Measurements from ENCODE around the gene TP73.

TP73 gene

GRCh38 chr1:3651930-3652547, at the start of gene TP73:
Gene TP73 (plus strand): TSS chr1:3652516. CDS start chr1:3682366, 29,850 bp downstream.
- DNase-seq: no peak

- no peak for DNase-seq
These were observed 49.2 kb upstream of the TP73 start for GRCh38 chr1:3603156-3603555.

- DNase-seq: no peak
These were observed 48.5 kb upstream of the TP73 start for GRCh38 chr1:3603571-3604467.

DNA sequence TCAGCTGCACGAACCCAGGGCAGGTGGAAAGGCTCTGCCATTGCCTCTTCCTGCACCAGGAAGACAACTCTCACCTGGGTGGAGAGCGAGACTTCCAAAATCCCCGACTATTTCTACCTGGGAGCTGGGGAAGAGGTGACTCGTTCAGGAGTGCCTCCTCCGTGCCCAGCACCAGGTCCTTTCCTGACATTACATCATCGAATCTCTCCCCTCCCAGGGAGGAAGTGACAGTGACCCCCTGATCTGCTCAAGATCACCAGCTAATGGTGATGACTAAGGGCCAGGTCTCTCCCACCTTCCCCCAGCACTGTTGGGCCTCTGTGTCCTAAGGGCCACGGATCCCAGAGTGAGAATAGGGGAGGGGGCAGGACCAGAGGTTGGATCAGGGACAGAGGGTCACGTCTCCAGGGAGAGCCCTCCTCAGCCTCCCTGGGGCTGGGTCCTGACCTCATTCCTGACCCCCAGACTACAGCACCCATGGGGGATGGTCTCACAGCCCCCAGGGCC, 47.8 kb upstream of the TP73 start:
- no peak for DNase-seq

GRCh38 chr1:3604997-3605823, 47.1 kb upstream of the TP73 start:
- no peak for DNase-seq

DNA sequence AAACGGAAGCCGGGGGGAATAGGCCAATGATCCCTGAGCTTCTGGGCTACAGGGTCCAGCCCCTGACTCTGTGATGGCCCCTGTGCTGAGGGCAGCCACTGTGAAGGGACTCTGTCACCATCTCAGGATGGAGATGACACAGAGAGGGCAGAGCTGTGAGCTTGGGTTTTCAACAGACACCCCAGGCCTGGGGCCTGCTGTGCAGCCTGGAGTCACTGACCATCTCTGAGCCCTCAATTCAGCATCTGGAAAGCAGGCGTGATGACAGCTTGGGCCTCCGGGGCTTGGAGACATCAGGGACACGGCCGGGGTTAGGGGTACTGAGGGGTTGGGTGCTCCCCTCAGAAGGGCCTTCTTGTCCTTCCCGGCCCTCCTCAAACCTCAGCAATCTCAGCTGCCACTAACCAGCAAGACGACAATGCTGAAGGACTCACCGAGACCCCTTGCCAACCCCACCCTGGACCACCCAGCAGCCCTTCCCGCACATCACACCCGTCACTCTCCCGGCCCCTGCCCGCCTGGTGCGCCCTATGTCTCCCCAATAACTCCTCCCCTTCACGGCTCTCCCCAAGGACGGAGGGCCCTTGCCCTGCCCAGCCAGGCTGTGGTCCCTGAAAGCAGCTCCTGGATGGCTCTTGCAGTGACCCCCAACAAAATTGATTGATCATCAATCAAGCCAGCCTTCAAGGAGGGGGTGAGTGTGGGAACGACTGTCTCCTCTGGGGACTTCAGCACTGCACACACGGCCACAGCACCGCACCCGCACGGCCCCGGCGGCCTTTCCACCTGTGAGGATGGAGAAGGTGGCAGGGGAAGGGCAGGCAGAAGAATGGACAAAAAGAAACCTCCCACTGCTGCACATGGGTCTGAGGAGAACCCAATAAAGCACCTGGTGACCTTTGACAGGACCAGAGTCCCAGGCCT, 45.3 kb upstream of the TP73 start:
- DNase-seq: no peak

GRCh38 chr1:3607703-3608065, 44.6 kb upstream of the TP73 start:
- DNase-seq: peak in 1 of 58 donors; percentile 21

DNA sequence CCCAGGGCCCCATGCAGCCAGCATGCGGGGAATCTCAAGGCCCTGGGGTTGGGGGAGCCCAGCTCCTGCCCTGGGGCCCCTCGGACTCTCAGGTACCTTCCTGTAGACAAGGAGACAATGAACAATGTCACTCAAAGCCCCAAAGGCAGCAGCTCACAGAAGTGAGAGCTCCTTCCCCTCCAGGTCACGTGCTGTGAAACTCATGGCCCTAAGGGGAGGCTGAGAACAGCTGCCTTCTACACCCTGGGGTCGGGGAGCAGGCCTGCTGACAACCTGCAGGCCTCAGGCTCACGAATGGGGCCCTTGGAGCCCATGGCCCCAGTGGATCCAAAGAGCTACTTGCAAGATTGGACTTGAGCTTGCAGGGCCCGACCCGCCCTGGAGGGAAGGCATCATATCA, 44.2 kb upstream of the TP73 start:
- DNase-seq: no peak

DNA sequence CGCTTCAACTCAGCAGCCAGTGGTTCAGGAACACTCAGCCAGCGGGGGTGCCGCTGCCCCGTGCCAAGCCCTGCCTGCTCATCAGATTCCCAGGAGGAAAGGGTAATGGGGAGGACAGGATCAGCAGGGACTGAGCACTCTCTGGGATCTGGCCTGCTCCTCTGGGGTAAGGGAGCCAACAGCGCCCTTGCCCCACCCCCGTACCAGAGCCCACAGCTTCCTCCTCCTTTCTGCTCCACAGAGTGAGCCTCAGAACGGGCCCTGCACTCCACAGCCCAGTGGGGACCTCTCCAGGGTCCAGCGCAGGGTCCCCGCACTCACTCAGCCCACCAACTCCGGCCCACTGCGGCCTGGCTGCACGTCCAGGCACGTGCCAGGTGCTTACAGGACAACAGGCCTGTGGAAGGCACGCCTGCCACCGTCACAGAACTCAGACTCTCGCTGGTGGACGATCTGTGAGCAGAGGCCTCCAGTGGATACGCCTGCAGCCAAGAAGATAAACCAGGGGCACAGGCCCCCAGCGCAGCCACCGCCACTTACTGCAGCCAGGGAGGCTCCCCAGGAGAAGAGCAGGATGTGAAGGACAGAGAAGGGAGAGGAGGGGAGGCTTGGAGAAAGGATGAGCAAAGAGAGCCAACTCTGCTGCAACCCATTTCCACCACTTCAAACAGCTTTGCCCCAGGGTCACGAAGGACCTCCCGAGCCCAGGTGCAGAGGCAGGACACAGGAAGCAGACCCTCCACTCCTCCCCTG, 43.1 kb upstream of the TP73 start:
- DNase-seq: no peak

DNA sequence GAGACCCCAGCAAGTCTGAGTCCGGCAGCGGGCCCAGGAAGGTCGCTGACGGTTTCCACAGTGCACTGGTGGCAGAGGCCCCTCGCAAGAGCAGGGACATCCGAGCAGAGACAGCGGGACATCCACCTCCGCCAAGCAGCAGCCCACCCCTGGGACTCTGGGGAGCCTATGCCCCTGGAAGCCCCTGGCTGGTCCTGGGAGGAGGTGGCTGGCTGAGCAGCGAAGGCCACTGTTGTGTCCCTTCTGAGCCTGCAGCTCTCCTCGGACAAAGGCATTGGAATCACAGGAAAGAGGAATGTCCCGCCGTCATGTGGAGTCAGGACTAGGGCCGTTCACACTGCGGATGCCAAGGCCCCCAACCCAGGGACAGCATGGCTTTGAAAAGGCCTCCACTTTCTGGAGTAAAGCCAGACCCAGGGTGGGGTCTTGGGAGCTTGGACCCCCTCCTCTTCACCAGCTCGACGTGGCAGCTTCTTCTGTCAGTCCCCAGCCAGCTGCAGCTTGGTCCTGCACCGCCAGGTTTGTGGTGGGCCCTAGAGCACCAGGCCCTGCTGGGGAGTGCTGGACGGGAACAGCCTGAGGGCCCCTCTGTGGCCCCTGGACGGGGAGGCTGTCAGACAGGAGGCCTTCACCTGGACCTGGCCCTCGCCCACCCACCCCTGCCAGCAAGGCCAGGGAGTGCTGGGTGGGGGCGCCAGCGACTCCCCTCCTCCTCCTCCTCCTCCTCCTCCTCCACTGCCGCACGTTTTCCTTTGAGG, 42.4 kb upstream of the TP73 start:
- no peak for DNase-seq

DNA sequence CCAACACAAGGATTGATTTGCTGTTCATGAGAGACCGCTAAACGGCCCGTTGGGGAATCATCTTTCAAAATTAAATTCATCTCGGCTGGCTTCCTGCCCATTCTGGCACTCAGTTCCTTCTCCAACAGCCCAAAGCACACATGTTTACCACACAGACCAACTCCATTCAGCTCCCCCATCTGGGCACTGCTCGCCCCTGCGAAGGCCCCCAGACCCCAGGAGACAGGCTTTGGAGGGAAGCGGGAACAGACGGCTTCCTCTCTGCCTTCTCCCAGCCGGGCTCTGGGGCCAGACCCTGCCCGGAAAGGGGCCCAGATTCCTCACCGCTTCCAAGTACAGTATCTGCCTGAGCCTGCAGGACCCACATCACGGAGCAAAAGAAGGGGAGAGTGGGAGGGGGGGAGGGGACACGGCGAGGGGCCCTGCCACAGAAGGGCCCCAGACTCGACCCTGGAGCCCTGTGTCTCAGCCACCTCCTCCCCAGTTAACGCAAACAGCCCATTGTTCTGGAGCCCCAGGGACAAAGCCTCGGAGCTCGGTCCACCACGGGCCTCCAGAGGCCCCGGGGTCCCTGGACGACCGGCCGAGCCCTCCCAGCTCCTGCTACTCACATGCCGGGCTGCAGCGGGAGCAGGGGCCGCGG, 41.7 kb upstream of the TP73 start:
- no peak for DNase-seq

DNA sequence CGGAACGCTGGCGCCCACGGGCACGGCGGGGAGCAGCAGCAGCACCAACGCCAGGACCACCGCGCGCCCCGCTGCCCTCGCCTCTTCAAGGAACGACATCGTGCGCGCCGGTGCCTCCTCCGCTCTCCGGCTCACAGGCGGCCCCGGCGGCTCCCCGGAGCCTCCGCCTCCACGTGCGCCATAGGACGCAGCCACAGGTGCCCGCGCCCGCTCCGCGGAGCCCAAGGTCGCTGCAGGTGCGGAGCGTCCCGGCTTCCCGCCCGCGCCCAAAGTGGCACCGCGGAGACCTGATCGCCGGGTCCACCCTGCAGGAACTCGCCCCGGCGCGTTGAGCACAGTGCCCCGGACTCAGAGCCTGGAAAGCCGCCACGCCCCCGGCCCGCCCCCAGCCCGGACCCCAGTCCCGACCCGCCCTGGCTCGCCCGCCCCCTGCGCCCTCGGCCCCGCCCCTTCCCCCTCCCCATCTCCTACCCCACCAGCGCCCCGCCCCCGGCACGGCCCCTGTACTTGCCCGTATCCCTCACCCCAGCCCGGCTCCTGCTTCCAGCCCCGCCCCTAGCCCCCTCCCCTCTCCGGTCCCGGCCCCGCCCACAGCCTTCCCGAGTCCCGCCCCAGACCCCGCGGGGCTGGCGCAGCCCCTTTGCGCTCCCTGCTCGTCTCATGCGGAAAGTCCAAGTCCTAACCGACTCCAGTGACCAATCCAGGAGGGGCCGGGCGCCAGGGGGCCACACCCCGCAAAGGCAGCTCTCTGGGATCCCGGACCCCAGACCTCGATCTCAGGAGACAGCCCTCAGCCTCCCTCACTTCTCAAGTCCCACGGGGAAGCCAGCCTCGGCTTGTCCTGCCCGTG, 40.9 kb upstream of the TP73 start, which contains the start of gene MEGF6:
MEGF6 (minus strand) TSS at position 339 of the 850 bp plus-strand sequence; CDS start at position 99, 240 bp downstream.
- peak in 11 of 58 donors; percentile 6 to 47 (median 25) for DNase-seq

DNA sequence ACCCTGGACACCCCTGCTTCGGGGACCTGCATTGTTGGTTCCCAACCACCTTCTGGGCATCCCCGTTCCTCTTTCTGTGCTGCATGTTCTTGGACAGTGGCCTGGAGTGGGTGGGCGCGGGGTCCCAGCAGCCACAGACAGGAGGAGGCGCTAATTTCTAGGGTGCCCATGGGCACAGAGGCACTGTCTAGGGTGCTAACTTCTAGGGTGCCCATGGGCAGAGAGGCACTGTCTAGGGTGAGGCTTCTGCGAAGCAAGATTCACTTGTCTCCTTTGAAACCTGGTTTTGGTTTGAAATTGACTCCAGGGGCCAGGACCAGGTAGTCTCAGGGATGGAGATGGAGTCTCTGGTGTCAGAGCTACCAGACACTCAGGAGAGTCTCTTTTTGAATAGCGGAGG, 40.2 kb upstream of the TP73 start:
- DNase-seq: no peak

DNA sequence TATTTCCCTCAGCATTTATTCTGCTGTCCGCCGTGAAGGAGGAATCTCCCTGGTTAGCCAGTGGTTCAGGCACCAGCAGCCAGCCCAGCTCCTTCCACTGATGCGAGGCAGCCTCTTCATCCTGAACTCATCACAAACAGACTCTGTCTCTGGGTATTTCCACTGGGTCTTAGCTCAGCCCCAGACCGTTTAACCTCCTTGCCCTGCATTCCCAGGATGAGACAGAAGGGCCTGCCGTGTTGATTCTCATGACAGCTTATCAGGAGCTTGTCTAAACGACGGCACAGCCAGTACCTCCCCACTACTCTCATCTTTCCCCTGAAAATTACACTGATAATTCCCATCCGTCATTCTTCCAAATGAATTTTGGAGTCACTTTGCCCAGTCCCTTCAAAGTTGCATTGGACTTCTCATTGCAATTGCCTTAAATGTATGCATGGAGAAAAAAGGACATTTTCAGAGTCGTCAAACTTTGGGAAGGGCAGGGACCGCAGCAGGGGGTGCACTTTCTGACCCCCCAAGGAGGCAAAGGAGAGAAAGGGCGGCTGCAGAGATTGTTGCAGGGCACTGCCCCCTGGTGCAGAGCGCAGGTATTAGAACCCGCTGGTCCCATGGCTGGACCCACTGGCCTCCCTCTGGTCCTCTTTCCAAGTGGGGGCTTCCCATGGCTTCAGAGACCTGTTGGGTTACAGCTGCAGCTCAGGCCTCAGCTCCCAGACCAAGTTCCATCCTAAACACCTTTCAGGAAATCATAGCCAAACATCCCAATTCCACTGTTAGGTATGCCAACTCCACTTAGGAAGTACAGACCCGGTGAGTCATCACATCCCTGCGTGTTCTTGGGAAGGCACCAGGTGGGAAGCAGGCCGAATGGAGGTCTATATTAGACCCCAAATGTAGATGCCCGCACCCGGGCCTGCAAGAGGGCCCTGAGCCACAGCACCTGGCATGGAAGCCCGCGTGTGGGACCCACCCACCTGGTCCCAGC, 37.3 kb upstream of the TP73 start:
- peak in 1 of 58 donors; percentile 27 for DNase-seq

- no peak for DNase-seq
These were observed 35.5 kb upstream of the TP73 start for GRCh38 chr1:3616861-3617260.

DNA sequence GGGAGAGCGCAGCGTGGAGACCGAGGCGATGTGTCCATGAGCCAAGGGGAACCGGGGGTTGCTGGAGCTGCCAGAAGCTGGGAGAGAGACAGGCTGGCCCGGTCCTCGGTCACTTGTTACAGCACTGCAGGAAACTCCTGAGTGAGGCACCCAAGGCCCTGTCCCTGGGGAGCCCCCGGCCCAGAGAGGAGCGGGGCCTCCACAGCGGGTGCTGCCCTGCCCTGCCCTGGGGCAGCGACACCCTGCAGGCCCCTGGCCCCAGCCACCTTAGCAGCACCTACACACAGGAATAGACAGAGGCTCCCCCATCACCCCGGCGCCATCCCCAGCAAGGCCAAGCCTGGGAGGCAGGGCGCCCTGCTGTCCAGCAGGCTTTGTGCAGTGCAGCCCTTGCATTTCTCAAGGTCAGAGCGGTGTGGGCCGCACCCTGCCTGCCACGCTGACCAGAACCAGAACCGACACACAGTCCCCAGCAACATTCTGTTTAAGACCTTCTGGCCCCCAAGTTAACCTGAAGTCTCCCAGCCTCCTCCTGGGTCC, 34.4 kb upstream of the TP73 start:
- DNase-seq: no peak

Data from anterior cingulate cortex (tissue), 58 donors.